ENCODE data around the gene DSTYK.

GRCh38 chr1:205232945-205233397 is 21.5 kb upstream of the DSTYK start:
- TF ChIP-seq POLR2AphosphoS5 (IDR thresholded peaks at IDR 0.05; ENCODE audit: borderline replicate concordance, low read depth, low read length) (no peak), EZH2 (IDR thresholded peaks at IDR 0.05) (no peak), FOXP2 (optimal IDR thresholded peaks at IDR 0.05; ENCODE audit: control extremely low read depth, extremely low read length, insufficient read depth) (no peak)

All from SK-N-MC (cell line).